Measurements from ENCODE around the gene LYST. TPM values are rescaled to one million over a fixed set of nuclear protein-coding genes. Genes with fewer than 3 reads are reported as not detected.
"Not testable (repeated sequence)": the region's sequence is repeated elsewhere in the genome, so short reads cannot be mapped to it uniquely, and the experiment has no call there.

The LYST gene
- total RNA-seq, 1 donor from 2014 or later = 7.2 TPM

DNA sequence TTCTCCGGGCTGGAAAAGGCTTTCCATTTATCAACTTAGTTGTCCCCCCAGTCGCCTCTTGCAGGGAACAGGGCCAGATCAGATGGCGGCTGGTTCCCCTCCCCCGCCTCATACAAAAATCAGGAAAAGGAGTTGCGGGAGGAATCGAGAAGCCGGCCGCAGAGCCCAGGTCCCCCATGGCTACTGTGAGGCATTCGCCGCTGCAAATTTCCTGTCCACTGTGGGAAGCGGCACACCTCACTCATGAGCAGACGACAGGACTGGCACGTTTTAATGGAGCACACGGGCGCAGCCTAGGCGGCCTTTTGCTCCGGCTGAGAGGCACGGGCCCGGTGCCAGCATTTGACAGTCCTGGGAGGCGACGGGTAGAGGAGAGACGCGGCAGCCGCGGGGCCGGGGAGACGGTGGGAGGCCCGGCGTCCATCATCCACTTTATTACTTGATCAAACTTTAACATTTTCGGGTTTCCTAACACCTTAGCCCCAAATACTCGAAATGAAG lies 218.2 kb downstream of the LYST start:
- peak in 1 of 2 experiments; percentile 59 for DNase-seq (ENCODE audit: low spot score in 2 of 2, unreplicated experiment in 2 of 2)
- H3K36me3 Mint-ChIP-seq = no peaks in the 10 kb centered on the region
- peaks cover 79% of the 10 kb centered on the region for H3K27me3 Mint-ChIP-seq (ENCODE audit: low read depth)
- H3K4me3 Mint-ChIP-seq = peak overlapping the region; percentile 87
- no peak for TF ChIP-seq CTCF (IDR thresholded peaks at IDR 0.05; ENCODE audit: unreplicated experiment)
- peak overlapping the region; percentile 93 for H3K27ac Mint-ChIP-seq
- H3K9me3 Mint-ChIP-seq = no peaks in the 10 kb centered on the region
- H3K4me1 Mint-ChIP-seq = peaks cover 15% of the 10 kb centered on the region

GRCh38 chr1:235647537-235647936 lies 219.2 kb downstream of the LYST start:
- H3K9me3 Mint-ChIP-seq; DNase-seq (ENCODE audit: low spot score in 2 of 2, unreplicated experiment in 2 of 2); H3K4me3 Mint-ChIP-seq; H3K36me3 Mint-ChIP-seq; H3K27ac Mint-ChIP-seq: not testable (repeated sequence)
- Mint-ChIP-seq H3K27me3 (ENCODE audit: low read depth) (peaks cover 79% of the 10 kb centered on the region), H3K4me1 (peaks cover 19% of the 10 kb centered on the region)

DNA sequence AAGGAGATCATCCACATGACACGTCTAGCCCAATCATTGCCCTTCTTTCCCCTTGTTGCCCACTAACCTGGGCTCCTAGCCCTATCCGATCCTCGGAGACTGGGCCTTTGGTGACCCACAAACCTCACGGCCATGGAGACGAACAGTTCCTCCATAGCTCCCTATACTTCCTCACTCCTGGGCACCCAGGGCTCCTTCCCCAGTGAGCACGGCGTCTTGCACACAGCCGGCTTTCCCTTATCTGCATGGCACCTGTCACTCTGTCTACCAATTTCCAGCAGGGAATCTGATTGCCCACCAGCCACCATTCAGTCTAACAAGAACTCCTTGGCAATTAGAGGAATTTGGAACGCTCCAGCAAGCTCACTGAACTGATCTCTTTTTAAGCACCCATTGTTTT lies 220.2 kb downstream of the LYST start:
- Mint-ChIP-seq H3K36me3 (no peaks in the 10 kb centered on the region), H3K4me3 (no peak overlapping the region), H3K9me3 (no peaks in the 10 kb centered on the region), H3K4me1 (peaks cover 23% of the 10 kb centered on the region), H3K27ac (no peak overlapping the region), H3K27me3 (ENCODE audit: low read depth) (peaks cover 77% of the 10 kb centered on the region)
- no peak for DNase-seq (ENCODE audit: low spot score in 2 of 2, unreplicated experiment in 2 of 2)
- no peak for TF ChIP-seq CTCF (IDR thresholded peaks at IDR 0.05; ENCODE audit: unreplicated experiment)

DNA sequence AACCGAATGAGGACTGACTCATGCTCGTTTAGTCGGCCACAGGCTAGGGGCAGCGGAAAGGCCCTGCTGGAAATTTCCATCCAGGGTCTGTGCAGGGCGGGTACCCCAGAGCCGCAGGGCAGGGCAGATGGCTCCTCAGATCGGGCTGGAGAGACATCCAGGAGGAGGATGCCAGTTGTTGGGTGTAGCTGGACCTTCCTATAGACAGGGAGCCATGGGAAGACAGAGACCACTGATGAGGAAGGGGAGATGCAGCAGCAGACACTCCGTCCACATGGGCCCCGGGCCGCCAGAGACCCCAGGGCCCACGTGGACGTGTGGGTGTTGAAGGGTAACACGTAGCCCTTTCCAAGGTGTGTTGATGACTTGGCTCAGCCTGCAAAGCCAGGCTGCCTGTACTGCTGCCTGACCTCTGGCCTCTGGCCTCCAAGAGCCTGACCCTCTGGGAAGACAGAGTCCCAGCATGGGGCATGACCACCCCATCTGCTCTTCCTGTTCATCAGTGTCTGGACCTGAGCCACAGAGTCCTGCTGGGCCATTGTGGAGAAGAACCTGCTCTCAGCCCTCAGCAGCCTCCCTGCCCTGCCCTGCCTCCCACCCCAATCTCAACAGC lies 221.9 kb downstream of the LYST start:
- TF ChIP-seq CTCF (IDR thresholded peaks at IDR 0.05; ENCODE audit: unreplicated experiment) = no peak
- peaks cover 73% of the 10 kb centered on the region for H3K27me3 Mint-ChIP-seq (ENCODE audit: low read depth)
- H3K9me3 Mint-ChIP-seq = no peaks in the 10 kb centered on the region
- H3K36me3 Mint-ChIP-seq = no peaks in the 10 kb centered on the region
- peaks cover 19% of the 10 kb centered on the region for H3K4me1 Mint-ChIP-seq
- H3K4me3 Mint-ChIP-seq = no peak overlapping the region
- no peak overlapping the region for H3K27ac Mint-ChIP-seq
- DNase-seq (ENCODE audit: low spot score in 2 of 2, unreplicated experiment in 2 of 2) = no peak

- no peak overlapping the region for H3K27ac Mint-ChIP-seq
- H3K36me3 Mint-ChIP-seq = no peaks in the 10 kb centered on the region
- DNase-seq (ENCODE audit: low spot score in 2 of 2, unreplicated experiment in 2 of 2) = no peak
- peaks cover 74% of the 10 kb centered on the region for H3K27me3 Mint-ChIP-seq (ENCODE audit: low read depth)
- H3K4me1 Mint-ChIP-seq = peaks cover 19% of the 10 kb centered on the region
- TF ChIP-seq CTCF (IDR thresholded peaks at IDR 0.05; ENCODE audit: unreplicated experiment) = no peak
- no peak overlapping the region for H3K4me3 Mint-ChIP-seq
- H3K9me3 Mint-ChIP-seq = no peaks in the 10 kb centered on the region
These were observed 222.6 kb downstream of the LYST start for GRCh38 chr1:235643837-235644692.

GRCh38 chr1:235642943-235643371 lies 223.7 kb downstream of the LYST start:
- Mint-ChIP-seq H3K4me3 (no peak overlapping the region), H3K27ac (no peak overlapping the region)

More at GRCh38 chr1:235642943-235643371, 223.7 kb downstream of the LYST start:
- TF ChIP-seq CTCF (IDR thresholded peaks at IDR 0.05; ENCODE audit: unreplicated experiment) = no peak
- Mint-ChIP-seq H3K27me3 (ENCODE audit: low read depth) (peaks cover 63% of the 10 kb centered on the region), H3K4me1 (peaks cover 9% of the 10 kb centered on the region), H3K9me3 (no peaks in the 10 kb centered on the region), H3K36me3 (no peaks in the 10 kb centered on the region)
- DNase-seq (ENCODE audit: low spot score in 2 of 2, unreplicated experiment in 2 of 2) = no peak

All from mesothelial cell of epicardium (in vitro differentiated cells).